PC-3 (cell line): ENCODE data around the gene KIAA1210. TPM values are rescaled to one million over a fixed set of nuclear protein-coding genes. Genes with fewer than 3 reads are reported as not detected.
A peak's percentile ranks its signal among the peaks of the same experiment; 100 is the strongest.

Source experiments
- ATAC-seq: fragments of 200-7000 bp; cut with Tn5 transposase; 2 replicates; pipeline ENCODE4 v1.9.1; 2020; ENCODE audit warnings: mild to moderate bottlenecking, moderate library complexity
- BruUV-seq: library from RNA; stranded (reverse); fragments of 400-500 nt; replicated peaks from 2 replicates; lab custom pipeline; 2021; lab: Mats Ljungman, UMichigan
- CTCF ChIA-PET: fragments of 300-600 bp; sonication (Branson Sonifier 250); formaldehyde crosslinking; loops from one replicate; lab custom pipeline; 2022; ENCODE audit warnings: antibody characterized with exemption; lab: Charles Lee
- POLR2A ChIA-PET: fragments of 300-600 bp; sonication (Branson Sonifier 250); formaldehyde crosslinking; loops from one replicate; lab custom pipeline; 2022; ENCODE audit warnings: antibody characterized with exemption; ENCODE audit not compliant: unreplicated experiment; lab: Charles Lee
- DNase-seq: peaks from one replicate; pipeline ENCODE4 v3.0.0-alpha.2; 2015
- H2AFZ ChIP-seq: fragments of 300-600 bp; sonication (generic); 2 replicates; pipeline ENCODE4 v1.6.0; 2016; ENCODE audit warnings: antibody characterized with exemption, low read length
- H3F3A ChIP-seq: fragments of 300-600 bp; sonication (generic); one replicate; pipeline ENCODE4 v1.6.0; 2017; ENCODE audit warnings: antibody characterized with exemption, low read length, control low read depth, mild to moderate bottlenecking; ENCODE audit not compliant: unreplicated experiment
- H3K27ac ChIP-seq: fragments of 300-600 bp; sonication (generic); 2 replicates; pipeline ENCODE4 v1.5.1; 2016; ENCODE audit warnings: mild to moderate bottlenecking, low read length
- H3K27me3 ChIP-seq: fragments of 300-600 bp; sonication (generic); 2 replicates; pipeline ENCODE4 v1.6.1; 2016; ENCODE audit warnings: low read length, mixed read lengths
- H3K36me3 ChIP-seq: fragments of 300-600 bp; sonication (generic); 2 replicates; pipeline ENCODE4 v1.6.1; 2016; ENCODE audit warnings: low read depth, mixed run types, low read length, mixed read lengths
- H3K4me1 ChIP-seq: fragments of 300-600 bp; sonication (generic); 2 replicates; pipeline ENCODE4 v1.5.1; 2016; ENCODE audit warnings: low read length; ENCODE audit not compliant: insufficient read depth
- H3K4me2 ChIP-seq: fragments of 300-600 bp; sonication (generic); 2 replicates; pipeline ENCODE4 v1.6.0; 2016; ENCODE audit warnings: low read length
- H3K4me3 ChIP-seq: fragments of 300-600 bp; sonication (generic); 2 replicates; pipeline ENCODE4 v1.5.1; 2016; ENCODE audit warnings: mild to moderate bottlenecking, low read length, mixed read lengths
- H3K79me2 ChIP-seq: fragments of 300-600 bp; sonication (generic); 2 replicates; pipeline ENCODE4 v1.6.1; 2017; ENCODE audit warnings: low read length, mixed read lengths
- H3K9ac ChIP-seq: fragments of 300-600 bp; sonication (generic); 2 replicates; pipeline ENCODE4 v1.6.0; 2016; ENCODE audit warnings: mild to moderate bottlenecking, low read length
- H3K9me2 ChIP-seq: fragments of 300-600 bp; sonication (generic); replicated peaks from 2 replicates; pipeline ENCODE4 v1.6.1; 2016; ENCODE audit warnings: mixed run types, low read length, mixed read lengths
- H3K9me3 ChIP-seq: fragments of 300-600 bp; sonication (generic); 2 replicates; pipeline ENCODE4 v1.6.1; 2016; ENCODE audit warnings: low read length, mixed read lengths
- H4K20me1 ChIP-seq: fragments of 300-600 bp; sonication (generic); 2 replicates; pipeline ENCODE4 v1.6.1; 2016; ENCODE audit warnings: low read length, mixed read lengths
- EZH2 ChIP-seq: fragments of 300-600 bp; sonication (generic); IDR thresholded peaks from one replicate; pipeline ENCODE4 v1.6.1; 2017; ENCODE audit warnings: antibody characterized with exemption, mild to moderate bottlenecking, low read length; ENCODE audit not compliant: unreplicated experiment
- EZH2phosphoT487 ChIP-seq: fragments of 300-600 bp; sonication (generic); IDR thresholded peaks from 2 replicates; pipeline ENCODE4 v1.6.1; 2018; ENCODE audit warnings: mild to moderate bottlenecking, antibody characterized with exemption, low read length, borderline replicate concordance
- intact Hi-C: fragments of 100-400 bp; cut with micrococcal nuclease; formaldehyde crosslinking; loops from 2 replicates; pipeline ENCODE4 v1.9.0; 2023
- total RNA-seq: library from RNA; depleted of rRNA; stranded (reverse); fragments of >200 nt; gene quantifications from 2 replicates; pipeline ENCODE4 v1.2.3, GENCODE V29; 2014
- TF ChIP-seq, protein P1 (sequence below): fragments of 300-600 bp; sonication (generic); conservative IDR thresholded peaks from 2 replicates; pipeline ENCODE4 v1.5.1; 2017; ENCODE audit warnings: antibody characterized with exemption, low read depth, mild to moderate bottlenecking, low read length

Gene KIAA1210
- total RNA-seq, 1 experiment from 2014 or later, result 0.07 TPM

DNA sequence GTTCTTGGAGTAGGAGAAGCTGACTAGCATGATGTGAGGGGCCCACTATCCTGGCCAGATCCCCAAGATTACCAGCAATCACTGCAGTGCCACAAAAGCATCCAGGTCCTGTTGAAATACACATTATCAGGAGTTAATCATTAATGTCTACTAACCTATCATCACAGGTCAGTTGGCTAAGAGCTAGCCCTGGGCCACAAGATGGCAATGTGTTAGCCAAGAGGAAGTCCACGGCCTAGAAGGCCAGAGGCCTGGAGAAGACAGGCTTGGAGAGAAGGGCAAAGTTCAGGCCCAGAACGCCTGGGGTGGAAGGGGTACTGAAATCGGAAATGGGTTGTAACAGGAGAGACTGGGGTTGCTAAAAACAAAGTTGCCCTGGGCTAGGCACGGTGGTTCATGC lies 19.9 kb upstream of the KIAA1210 start:
- Histone ChIP-seq H3K36me3 (no peaks in the 10 kb centered on the region), H3K9ac (no peak overlapping the region), H2AFZ (no peak overlapping the region), H3K79me2 (no peaks in the 10 kb centered on the region), H3K4me2 (no peak overlapping the region), H3F3A (no peaks in the 10 kb centered on the region), H3K4me1 (no peaks in the 10 kb centered on the region), H3K4me3 (no peak overlapping the region), H4K20me1 (no peaks in the 10 kb centered on the region), H3K27me3 (no peaks in the 10 kb centered on the region), H3K9me2 (no peaks in the 10 kb centered on the region), H3K27ac (no peak overlapping the region), H3K9me3 (no peaks in the 10 kb centered on the region)
- TF ChIP-seq, protein P1, sequence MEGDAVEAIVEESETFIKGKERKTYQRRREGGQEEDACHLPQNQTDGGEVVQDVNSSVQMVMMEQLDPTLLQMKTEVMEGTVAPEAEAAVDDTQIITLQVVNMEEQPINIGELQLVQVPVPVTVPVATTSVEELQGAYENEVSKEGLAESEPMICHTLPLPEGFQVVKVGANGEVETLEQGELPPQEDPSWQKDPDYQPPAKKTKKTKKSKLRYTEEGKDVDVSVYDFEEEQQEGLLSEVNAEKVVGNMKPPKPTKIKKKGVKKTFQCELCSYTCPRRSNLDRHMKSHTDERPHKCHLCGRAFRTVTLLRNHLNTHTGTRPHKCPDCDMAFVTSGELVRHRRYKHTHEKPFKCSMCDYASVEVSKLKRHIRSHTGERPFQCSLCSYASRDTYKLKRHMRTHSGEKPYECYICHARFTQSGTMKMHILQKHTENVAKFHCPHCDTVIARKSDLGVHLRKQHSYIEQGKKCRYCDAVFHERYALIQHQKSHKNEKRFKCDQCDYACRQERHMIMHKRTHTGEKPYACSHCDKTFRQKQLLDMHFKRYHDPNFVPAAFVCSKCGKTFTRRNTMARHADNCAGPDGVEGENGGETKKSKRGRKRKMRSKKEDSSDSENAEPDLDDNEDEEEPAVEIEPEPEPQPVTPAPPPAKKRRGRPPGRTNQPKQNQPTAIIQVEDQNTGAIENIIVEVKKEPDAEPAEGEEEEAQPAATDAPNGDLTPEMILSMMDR, result no peak
- TF ChIP-seq EZH2phosphoT487, result no peak
- TF ChIP-seq EZH2, result no peak
- BruUV-seq, result no TSS peak
- intact Hi-C loops, result no loop called here
- CTCF ChIA-PET, result no interaction called here
- POLR2A ChIA-PET, result no interaction called here
- no peak for ATAC-seq
- no peak for DNase-seq

DNA sequence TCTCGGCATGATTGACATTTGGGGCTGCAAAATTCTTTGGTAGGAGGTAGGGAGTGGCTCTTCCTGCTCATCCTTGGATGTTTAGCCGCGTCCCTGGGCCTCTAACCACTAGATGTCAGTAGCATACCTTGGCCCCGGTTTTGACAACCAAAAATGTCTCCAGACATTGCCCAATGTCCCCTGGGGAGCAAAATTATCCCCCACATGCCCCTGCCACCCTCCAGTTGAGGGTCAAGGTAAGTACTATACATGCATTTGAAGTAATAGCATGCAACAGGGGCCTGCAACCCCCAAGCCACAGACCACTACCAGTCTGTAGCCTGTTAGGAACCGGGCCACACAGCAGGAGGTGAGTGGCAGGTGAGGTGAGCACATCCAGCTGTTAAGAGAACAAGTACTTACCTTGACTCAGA lies 17.6 kb upstream of the KIAA1210 start:
- BruUV-seq, result no TSS peak
- Histone ChIP-seq H3K4me1 (no peaks in the 10 kb centered on the region), H3K4me3 (no peak overlapping the region), H3K9ac (no peak overlapping the region), H3K9me2 (no peaks in the 10 kb centered on the region), H3K27ac (no peak overlapping the region), H4K20me1 (no peaks in the 10 kb centered on the region), H3K79me2 (no peaks in the 10 kb centered on the region), H3K4me2 (no peak overlapping the region), H3K27me3 (no peaks in the 10 kb centered on the region), H2AFZ (no peak overlapping the region), H3F3A (no peaks in the 10 kb centered on the region), H3K9me3 (no peaks in the 10 kb centered on the region), H3K36me3 (no peaks in the 10 kb centered on the region)
- TF ChIP-seq, protein P1, result peak; percentile 74
- no peak for TF ChIP-seq EZH2phosphoT487
- intact Hi-C loops, result loop anchor here (1.0 to 2.0 kb wide), 3 partner anchors 36 to 74 kb away; no protein-coding TSS in a partner anchor
- DNase-seq (peak; percentile 62), ATAC-seq (peak; percentile 76)
- CTCF ChIA-PET, result no interaction called here
- POLR2A ChIA-PET, result no interaction called here

DNA sequence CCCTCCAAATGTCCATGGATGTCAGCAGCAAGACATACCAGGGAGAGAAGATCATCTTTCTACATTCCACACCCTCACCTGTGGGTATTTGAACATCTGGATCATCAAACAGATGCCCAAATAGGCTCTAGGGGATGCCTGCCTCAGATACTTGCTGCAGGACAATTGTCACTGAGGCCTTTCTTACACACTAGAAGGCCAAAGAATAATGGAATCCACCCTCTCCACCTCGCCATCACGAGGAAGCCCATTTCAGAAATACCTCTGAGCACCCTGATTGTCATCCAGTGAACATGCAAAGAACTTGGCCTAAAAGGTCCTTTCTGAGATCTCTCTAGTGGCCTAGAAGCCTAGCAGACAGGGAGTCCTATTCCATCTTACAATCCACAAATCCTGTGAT lies 6.9 kb upstream of the KIAA1210 start:
- no peak for DNase-seq
- CTCF ChIA-PET, result no interaction called here

More for the DNA sequence above, 6.9 kb upstream of the KIAA1210 start:
- H3K79me2 ChIP-seq, result no peaks in the 10 kb centered on the region
- no peaks in the 10 kb centered on the region for H3K9me2 ChIP-seq
- POLR2A ChIA-PET, result no interaction called here
- TF ChIP-seq, protein P1, result no peak
- TF ChIP-seq EZH2 (no peak), EZH2phosphoT487 (no peak)
- H3K4me3 ChIP-seq, result no peak overlapping the region
- no peaks in the 10 kb centered on the region for H3F3A ChIP-seq
- H2AFZ ChIP-seq, result no peak overlapping the region
- H3K27ac ChIP-seq, result no peak overlapping the region
- H3K27me3 ChIP-seq, result no peaks in the 10 kb centered on the region
- intact Hi-C loops, result no loop called here
- peaks cover 5% of the 10 kb centered on the region for H3K4me1 ChIP-seq
- no peak overlapping the region for H3K9ac ChIP-seq
- BruUV-seq, result no TSS peak
- ATAC-seq, result no peak
- no peaks in the 10 kb centered on the region for H4K20me1 ChIP-seq
- H3K9me3 ChIP-seq, result no peaks in the 10 kb centered on the region
- no peak overlapping the region for H3K4me2 ChIP-seq
- H3K36me3 ChIP-seq, result no peaks in the 10 kb centered on the region
